NCI-H146 (cell line): ENCODE data around the gene DGKD.
A peak's percentile ranks its signal among the peaks of the same experiment; 100 is the strongest.
"Not testable (repeated sequence)": the region's sequence is repeated elsewhere in the genome, so short reads cannot be mapped to it uniquely, and the experiment has no call there.

ENCODE experiments used
- DNase-seq: peaks from one replicate; lab custom pipeline; 2025; lab: John Stamatoyannopoulos, UW

The DGKD gene

GRCh38 chr2:233385489-233386044 lies 31.3 kb downstream of the DGKD start:
- DNase-seq = no peak

DNA sequence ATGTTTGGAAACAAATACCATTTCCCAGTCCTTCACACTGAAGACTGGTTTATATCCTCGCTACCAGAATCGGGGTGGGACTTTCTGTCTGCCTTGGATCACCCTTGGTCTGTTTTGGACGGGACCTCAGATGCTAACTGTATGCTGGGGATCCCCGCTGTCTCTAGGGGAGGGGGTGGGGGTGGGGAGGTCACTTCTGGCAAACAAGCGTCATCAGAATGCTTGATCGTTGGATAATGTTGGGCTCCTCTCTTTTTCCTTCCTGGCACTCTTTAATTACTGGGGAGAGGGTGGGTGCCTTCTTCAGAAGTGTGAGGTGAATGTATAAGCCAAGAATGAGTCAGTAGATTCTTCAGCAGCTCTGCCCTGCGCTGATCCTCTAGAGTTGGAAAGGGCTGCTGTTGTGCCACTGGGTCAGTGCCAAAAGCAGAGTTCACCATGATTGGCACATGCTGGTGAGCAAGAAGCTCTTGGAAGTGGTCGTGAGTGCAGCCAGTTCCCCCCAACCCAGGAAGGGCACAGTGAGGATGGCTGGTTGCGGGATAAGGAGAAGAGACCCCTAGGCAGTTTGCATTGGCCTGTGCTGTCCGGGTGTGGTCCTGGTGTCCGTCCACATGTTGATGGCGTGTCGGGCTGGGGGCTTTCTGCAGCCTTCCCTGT lies 32.2 kb downstream of the DGKD start:
- DNase-seq = no peak

DNA sequence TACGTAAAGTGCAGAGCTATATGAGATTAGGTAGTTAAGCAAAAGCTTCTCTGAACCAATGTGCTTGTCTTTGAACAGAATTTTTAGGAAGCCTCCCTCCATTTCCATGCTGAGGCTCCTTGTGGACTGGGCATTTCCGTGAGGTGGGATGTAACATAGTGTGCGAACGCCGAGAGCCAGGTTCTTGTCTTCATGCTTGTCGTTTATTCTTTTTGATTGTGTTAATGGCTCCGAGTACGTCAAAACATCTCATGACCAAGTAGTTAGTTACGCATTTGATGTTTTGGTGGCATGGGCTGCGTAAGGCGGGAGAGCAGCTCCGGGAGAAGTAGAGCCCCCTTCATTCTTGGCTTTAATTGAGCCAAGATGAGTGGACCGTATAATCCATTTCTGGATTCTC lies 32.9 kb downstream of the DGKD start:
- DNase-seq = no peak

- no peak for DNase-seq
Measured at GRCh38 chr2:233387667-233388528, 33.6 kb downstream of the DGKD start.

- no peak for DNase-seq
Measured at GRCh38 chr2:233389601-233390125, 35.4 kb downstream of the DGKD start.

DNA sequence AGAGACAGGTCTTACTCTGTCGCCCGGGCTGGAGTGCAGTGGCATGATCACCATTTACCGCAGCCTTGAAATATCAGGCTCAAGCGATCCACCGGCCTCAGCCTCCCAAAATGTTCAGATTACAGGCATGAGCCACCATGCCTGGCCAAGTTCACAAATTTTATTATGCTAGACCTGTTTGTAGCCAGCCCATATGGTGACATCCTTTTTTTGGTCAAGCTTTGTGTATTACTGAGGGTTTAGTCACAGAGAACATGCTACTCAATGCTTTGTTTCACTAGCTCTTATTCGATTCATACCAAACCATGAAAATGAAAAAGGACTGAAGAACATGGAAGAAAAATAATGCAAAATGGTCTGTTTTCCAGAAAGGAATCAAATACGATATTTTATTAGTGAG lies 41.4 kb downstream of the DGKD start:
- DNase-seq = no peak

DNA sequence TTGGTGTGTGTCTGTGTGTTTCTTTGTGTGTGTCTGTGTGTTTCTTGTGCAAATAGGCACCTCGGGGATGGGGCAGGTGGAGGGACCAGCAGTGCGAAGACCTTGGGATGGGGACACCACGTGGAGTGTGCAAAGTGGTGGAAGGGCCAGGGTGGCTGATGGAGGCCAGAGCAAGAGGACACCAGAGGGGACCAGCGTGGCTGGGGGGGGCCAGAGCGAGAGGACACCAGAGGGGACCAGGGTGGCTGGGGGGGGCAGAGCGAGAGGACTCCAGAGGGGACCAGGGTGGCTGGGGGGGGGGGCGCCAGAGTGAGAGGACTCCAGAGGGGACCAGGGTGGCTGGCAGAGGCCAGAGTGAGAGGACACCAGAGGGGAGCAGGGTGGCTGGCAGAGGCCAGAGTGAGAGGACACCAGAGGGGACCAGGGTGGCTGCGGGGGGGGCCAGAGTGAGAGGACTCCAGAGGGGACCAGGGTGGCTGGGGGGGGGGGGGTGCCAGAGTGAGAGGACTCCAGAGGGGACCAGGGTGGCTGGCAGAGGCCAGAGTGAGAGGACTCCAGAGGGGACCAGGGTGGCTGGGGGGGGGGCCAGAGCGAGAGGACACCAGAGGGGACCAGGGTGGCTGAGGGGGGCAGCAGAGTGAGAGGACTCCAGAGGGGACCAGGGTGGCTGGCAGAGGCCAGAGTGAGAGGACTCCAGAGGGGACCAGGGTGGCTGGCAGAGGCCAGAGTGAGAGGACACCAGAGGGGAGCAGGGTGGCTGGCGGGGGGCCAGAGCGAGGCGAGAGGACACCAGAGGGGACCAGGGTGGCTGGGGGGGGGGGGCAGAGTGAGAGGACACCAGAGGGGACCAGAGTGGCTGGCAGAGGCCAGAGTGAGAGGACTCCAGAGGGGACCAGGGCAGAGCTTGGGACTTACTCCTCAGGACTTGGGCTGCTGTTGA lies 42.7 kb downstream of the DGKD start:
- DNase-seq = not testable (repeated sequence)

DNA sequence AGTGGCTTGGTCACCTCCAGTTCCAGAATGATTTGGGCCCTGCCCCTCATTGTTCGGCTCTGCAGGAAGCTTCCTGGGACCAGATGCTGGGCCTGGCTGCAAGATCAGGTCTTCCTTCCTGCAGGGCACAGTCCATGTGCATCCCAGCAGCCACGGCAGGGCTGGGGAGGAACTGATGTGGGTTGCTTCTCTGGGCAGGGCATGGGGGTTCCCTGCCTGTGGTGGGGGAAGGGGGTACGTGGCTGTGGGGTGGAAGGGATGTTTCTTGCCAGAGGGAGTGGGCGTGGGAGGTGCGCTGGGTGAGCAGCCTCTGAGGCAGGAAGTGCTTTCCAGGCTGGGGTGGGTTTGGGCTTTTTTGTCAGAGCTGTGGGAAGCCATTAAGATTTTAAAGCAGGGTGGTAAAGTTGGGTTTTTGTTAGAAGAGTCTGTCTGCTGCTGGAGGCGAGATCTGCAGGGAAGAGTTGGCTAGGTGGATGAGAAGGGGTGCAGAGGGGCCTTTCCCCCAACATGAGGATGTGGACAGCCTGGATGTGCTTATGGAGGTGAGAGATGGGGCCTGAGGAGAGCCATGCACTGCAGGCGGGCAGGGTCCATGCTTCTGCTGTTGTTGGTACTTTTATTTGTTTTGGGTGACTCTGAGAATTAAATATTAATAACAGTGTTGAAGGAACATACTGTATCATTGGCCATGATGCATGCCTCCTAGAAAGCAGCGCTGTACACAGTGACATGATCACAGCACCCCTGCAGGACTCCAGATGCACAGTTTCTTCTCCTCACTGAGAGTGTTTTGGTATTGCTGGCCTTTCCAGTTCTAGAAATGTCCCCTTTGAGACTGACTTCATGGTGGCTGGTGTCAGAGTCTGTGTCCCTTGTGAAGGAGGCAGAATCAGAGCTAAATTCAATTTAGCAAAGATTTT lies 45.3 kb downstream of the DGKD start:
- DNase-seq = no peak

- DNase-seq = no peak
Measured at GRCh38 chr2:233400341-233400740, 46.0 kb downstream of the DGKD start.

DNA sequence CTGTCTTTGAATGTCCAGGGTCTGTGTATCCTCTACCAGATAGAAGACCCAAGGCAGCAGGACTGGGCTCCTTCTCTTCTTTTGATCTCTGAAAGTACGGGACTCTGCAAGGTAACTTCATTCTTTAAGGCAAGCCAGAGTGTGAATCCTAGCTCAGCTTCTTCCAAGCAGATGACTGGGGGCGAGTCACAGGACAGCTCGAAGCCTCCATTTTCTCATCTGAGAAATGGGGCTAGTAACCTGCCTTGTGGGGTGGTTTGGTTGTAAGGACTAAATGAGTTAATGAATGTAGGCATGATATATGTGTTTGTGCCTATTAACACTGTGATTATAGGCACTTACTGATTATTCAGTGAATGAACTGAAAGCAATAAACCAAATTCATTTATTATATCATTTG lies 46.7 kb downstream of the DGKD start:
- DNase-seq = no peak

- DNase-seq = no peak
Measured at GRCh38 chr2:233402346-233402745, 48.1 kb downstream of the DGKD start.

DNA sequence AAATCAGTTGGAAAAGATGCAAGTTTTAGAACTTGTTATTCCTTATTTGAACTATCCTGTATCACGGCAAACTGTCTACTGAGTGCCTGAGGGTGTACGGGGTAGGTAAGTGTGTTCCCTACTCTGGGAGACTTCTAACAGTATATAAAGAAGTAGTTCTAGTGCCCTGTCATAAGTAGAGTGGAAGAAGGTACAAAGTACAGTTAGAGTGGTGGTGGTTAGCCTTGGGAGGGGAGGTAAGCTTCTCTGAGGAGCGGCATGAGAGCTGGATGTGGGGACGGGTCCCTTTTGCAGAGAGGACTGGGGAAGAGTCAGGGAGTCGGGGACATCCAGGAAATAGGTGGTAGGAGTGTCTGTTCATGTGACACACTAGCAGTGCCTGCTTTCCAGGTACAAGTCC lies 48.5 kb downstream of the DGKD start:
- DNase-seq = no peak

GRCh38 chr2:233404222-233404621 lies 49.9 kb downstream of the DGKD start:
- DNase-seq = no peak

GRCh38 chr2:233406865-233407264 lies 52.6 kb downstream of the DGKD start:
- DNase-seq = no peak

- no peak for DNase-seq
Measured at GRCh38 chr2:233407771-233408181, 53.5 kb downstream of the DGKD start.

DNA sequence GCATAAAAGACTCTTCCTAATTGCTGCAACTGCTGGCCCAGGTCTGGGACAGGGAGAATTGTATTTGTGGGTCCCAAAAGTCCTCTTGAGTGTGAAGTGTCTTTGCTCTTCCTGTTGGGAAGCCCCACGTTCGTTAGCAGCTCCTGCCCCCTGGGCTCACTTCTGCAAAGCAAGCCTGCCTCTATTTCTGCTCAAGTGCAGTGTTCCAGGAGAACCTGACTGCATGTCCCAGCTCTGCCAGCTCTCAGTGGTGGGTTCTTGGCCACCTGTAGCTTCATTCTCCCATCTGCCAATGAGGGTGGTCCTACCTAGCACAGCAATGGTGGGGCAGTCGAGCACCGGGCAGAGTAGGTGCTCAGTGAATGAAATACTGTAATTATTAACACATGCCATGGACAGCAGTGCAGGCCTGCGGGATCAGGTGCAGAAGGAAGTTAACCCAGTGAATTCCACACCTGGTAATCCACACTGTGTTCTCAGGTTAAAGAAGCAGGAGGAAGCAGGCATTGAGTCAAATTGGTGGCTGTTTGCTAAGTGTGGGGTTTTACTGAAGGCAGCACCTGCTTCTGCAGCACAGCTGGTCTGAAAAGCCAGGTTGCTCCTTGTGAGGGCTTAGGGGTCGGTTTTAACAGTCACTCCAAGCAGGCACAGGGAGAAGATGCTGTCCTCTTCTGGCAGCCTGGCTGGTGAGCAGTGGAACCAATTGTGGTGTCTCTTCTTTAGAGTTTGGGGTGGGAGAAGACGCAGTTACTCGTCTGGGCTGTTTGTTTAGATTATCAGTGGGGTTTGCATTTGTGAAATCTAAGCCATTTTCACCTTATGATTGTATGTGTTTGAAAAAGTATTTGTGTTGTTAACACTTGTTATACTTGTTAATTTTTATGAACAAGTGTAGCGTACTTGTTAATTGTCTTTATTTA lies 54.3 kb downstream of the DGKD start:
- peak; percentile 39 for DNase-seq

GRCh38 chr2:233409286-233409991 lies 55.1 kb downstream of the DGKD start:
- DNase-seq = no peak

GRCh38 chr2:233410196-233410760 lies 56.0 kb downstream of the DGKD start:
- no peak for DNase-seq

DNA sequence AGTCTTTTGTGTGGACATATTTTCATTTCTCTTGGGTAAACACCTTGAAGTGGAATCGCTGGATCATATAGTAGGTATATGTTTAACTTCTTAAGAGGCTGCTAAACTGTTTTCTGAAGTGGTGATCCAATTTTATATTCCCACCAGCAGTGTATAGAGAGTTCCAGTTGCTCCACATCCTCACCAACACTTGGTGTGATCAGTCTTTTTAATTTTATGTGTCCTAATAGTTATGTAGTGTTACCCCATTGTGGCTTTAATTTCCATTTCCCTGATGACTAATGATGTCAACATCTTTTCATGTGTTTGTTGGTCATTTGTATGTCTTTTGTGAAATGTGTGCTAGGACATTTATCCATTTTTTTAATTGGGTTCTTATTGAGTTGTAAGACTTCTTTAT lies 56.9 kb downstream of the DGKD start:
- no peak for DNase-seq
